Upper lobe of right lung (tissue), 1 donor: ENCODE results near the gene PRDM15. TPM values are rescaled to one million over a fixed set of nuclear protein-coding genes. Genes with fewer than 3 reads are reported as not detected.
A peak's percentile ranks its signal among the peaks of the same experiment; 100 is the strongest.

Source experiments
- ATAC-seq: fragments of 200-7000 bp; cut with Tn5 transposase; one replicate; pipeline ENCODE4 v1.9.1; 2020; ENCODE audit warnings: mild to moderate bottlenecking, moderate library complexity
- DNase-seq: peaks from one replicate; pipeline ENCODE4 v3.0.0-alpha.2; 2020
- H3K27ac ChIP-seq: fragments of 200-600 bp; one replicate; pipeline ENCODE4 v1.8.0; 2022
- H3K27me3 ChIP-seq: fragments of 200-600 bp; one replicate; pipeline ENCODE4 v1.8.0; 2022; ENCODE audit warnings: mild to moderate bottlenecking
- H3K36me3 ChIP-seq: fragments of 200-600 bp; one replicate; pipeline ENCODE4 v1.8.0; 2022
- H3K4me1 ChIP-seq: fragments of 200-600 bp; one replicate; pipeline ENCODE4 v1.8.0; 2022
- H3K4me3 ChIP-seq: fragments of 200-600 bp; one replicate; pipeline ENCODE4 v1.8.0; 2022; ENCODE audit warnings: mild to moderate bottlenecking
- H3K9me3 ChIP-seq: fragments of 200-600 bp; one replicate; pipeline ENCODE4 v1.8.0; 2022
- CTCF ChIP-seq: fragments of 200-600 bp; IDR thresholded peaks from one replicate; pipeline ENCODE4 v1.8.0; 2022; ENCODE audit warnings: antibody characterized with exemption
- intact Hi-C: fragments of 100-400 bp; cut with DNase I; formaldehyde crosslinking; loops from one replicate; pipeline ENCODE4 v1.11.0; 2022
- total RNA-seq: library from RNA; stranded (reverse); fragmentation: NEBNext Ultra II Directional; extraction: Animal tissue kit (Norgen Biotek cat#: 25700); gene quantifications from one replicate; pipeline ENCODE4 v1.2.1, GENCODE V29; 2021
- donor health status: DM: no; HTN: yes; CAD: no; lungs with severe emphysema.

Gene PRDM15
- total RNA-seq, 1 donor from 2014 or later: 7.4 TPM

DNA sequence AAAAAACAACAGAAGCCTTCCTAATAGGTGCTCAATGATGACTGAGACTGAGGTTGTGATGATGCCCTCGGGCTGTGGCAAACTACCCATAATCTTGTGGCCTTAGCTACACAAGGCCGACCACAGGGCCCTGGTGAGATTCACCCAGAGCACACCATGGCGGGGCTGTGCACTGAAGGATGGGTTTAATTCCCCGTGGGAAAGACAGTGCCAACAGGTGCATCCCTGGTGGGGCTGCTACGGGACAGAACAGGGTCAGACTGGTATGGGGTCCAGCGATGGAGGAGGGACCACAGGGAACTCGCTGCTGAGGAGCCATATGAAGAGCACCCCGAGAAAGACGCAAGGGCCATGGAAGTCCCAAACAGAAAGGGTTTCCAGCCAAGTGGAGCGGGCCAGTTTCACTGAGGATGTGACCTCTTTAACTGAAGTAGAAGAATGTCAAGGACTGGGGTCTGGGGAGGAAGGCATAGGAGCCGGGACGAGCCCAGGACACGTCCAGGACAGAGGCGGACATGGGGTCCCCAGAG lies 21.3 kb downstream of the PRDM15 start:
- no peaks in the 10 kb centered on the region for H3K27me3 ChIP-seq
- intact Hi-C loops: no loop called here
- H3K36me3 ChIP-seq: peaks cover 32% of the 10 kb centered on the region
- DNase-seq (peak; percentile 30), ATAC-seq (no peak)
- H3K4me3 ChIP-seq: no peak overlapping the region
- TF ChIP-seq CTCF: no peak
- H3K9me3 ChIP-seq: no peaks in the 10 kb centered on the region
- no peak overlapping the region for H3K27ac ChIP-seq
- H3K4me1 ChIP-seq: no peaks in the 10 kb centered on the region

DNA sequence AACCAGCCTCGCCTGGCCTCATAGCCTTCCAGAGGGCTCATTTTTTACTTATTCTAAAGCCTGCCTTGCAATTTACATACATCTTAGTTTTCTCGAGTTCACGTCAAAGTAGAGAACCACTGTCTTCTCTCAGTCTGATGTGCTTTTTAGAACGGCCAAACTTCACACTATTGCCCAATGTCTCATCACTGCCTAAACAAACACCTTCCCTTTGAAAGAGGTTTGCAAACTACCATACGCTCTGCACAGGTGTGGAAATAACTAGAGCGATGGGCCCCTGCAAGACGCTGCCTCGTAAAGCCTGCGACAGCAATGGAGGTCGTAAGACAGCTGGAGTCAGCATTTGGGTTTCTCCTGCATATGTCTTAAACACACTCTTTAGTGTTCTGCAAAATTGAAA lies 22.6 kb downstream of the PRDM15 start:
- TF ChIP-seq CTCF: no peak
- no peaks in the 10 kb centered on the region for H3K9me3 ChIP-seq
- intact Hi-C loops: no loop called here
- H3K27ac ChIP-seq: no peak overlapping the region
- DNase-seq (no peak), ATAC-seq (no peak)
- no peaks in the 10 kb centered on the region for H3K27me3 ChIP-seq
- H3K4me3 ChIP-seq: no peak overlapping the region
- H3K36me3 ChIP-seq: peaks cover 32% of the 10 kb centered on the region
- H3K4me1 ChIP-seq: no peaks in the 10 kb centered on the region

GRCh38 chr21:41854426-41854995 lies 24.6 kb downstream of the PRDM15 start:
- Histone ChIP-seq H3K4me1 (no peaks in the 10 kb centered on the region), H3K9me3 (no peaks in the 10 kb centered on the region), H3K4me3 (no peak overlapping the region), H3K27me3 (no peaks in the 10 kb centered on the region), H3K36me3 (peaks cover 32% of the 10 kb centered on the region), H3K27ac (no peak overlapping the region)
- DNase-seq: peak; percentile 58
- no peak for TF ChIP-seq CTCF
- intact Hi-C loops: no loop called here
- peak; percentile 7 for ATAC-seq

GRCh38 chr21:41852929-41853320 lies 26.2 kb downstream of the PRDM15 start:
- Histone ChIP-seq H3K4me1 (no peaks in the 10 kb centered on the region), H3K27me3 (no peaks in the 10 kb centered on the region), H3K4me3 (no peak overlapping the region), H3K9me3 (no peaks in the 10 kb centered on the region), H3K36me3 (peaks cover 29% of the 10 kb centered on the region), H3K27ac (no peak overlapping the region)
- no peak for TF ChIP-seq CTCF
- intact Hi-C loops: no loop called here
- DNase-seq (peak; percentile 54), ATAC-seq (no peak)

GRCh38 chr21:41852151-41852928 lies 26.8 kb downstream of the PRDM15 start:
- DNase-seq: peak; percentile 53
- Histone ChIP-seq H3K4me1 (no peaks in the 10 kb centered on the region), H3K27me3 (no peaks in the 10 kb centered on the region), H3K36me3 (peaks cover 29% of the 10 kb centered on the region), H3K4me3 (no peak overlapping the region), H3K9me3 (no peaks in the 10 kb centered on the region), H3K27ac (no peak overlapping the region)
- intact Hi-C loops: no loop called here
- no peak for ATAC-seq
- TF ChIP-seq CTCF: no peak
